ENCODE results near the gene FRMD1.

The FRMD1 gene

DNA sequence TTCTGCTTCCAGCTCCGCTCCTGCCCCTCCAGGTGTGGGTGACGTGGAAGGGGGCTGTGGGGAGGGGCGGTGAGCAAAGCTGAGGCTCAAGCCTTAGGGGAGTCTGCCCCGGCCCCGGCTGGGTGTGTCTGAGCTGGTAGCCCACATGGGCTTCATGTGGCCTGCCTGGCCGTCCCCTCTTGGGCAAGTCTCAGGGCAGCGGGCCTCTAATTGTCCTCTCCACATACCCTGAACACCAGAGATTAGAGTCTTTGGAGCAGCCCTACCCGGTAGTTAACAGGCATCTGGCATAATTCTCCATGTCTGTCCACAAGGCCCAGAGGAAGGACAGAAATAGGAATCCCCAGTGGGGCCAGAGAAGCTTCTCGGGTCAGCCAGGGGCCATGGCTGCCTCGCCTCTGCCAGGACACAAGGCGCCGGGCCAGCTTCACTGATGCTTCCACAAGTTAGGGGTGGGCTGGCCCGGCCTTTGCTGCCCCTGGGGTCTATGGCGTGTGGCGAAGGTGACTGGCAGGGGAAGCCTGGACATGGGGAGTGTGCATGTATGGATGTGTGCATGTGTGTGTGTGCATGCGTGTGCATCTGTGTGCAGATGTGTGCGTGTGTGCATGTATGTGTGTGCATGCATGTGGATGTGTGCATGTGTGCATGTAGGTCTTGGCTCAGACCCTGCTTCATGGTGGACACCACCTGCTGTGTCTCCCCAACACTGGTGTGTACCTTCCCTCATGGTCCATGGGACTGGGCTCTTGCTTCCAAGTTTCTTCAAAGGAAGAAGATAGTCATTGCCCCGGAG lies 24.0 kb downstream of the FRMD1 start:
- DNase-seq (ENCODE audit: low spot score) = no peak
- H3K9me3 Mint-ChIP-seq = no peaks in the 10 kb centered on the region
- H3K27ac Mint-ChIP-seq = no peak overlapping the region
- H3K36me3 Mint-ChIP-seq (ENCODE audit: low read depth) = no peaks in the 10 kb centered on the region
- no peaks in the 10 kb centered on the region for H3K27me3 Mint-ChIP-seq (ENCODE audit: low read depth)
- no peaks in the 10 kb centered on the region for H3K4me1 Mint-ChIP-seq (ENCODE audit: low read depth)
- H3K4me3 Mint-ChIP-seq = no peak overlapping the region

DNA sequence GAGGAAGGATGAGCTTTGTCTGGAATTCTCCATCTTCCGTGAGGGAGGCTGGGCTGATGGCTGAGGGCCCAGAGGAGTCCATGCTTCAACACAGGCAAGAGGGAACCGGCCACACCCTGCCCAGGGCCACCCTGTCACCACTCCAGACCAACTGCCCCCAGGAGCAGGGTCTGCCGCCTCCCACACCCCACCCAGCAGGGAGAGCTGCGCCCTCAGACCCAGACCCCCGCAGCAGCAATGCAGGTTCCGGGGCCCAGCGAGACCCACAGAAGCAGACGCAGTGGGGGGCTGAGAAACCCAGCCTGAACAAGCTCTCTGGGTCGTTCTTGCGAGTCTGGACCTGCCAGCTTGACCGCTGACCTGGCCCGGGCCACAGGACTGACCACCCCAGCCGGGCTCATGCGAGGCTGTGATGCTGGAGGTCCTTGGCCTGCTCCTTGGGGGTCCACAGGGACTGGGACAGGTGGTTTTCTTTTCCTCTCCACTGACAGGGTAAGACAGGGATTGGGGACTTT lies 25.0 kb downstream of the FRMD1 start:
- DNase-seq (ENCODE audit: low spot score) = no peak
- no peaks in the 10 kb centered on the region for H3K4me1 Mint-ChIP-seq (ENCODE audit: low read depth)
- no peak overlapping the region for H3K4me3 Mint-ChIP-seq
- no peaks in the 10 kb centered on the region for H3K9me3 Mint-ChIP-seq
- no peaks in the 10 kb centered on the region for H3K36me3 Mint-ChIP-seq (ENCODE audit: low read depth)
- H3K27me3 Mint-ChIP-seq (ENCODE audit: low read depth) = no peaks in the 10 kb centered on the region
- no peak overlapping the region for H3K27ac Mint-ChIP-seq

DNA sequence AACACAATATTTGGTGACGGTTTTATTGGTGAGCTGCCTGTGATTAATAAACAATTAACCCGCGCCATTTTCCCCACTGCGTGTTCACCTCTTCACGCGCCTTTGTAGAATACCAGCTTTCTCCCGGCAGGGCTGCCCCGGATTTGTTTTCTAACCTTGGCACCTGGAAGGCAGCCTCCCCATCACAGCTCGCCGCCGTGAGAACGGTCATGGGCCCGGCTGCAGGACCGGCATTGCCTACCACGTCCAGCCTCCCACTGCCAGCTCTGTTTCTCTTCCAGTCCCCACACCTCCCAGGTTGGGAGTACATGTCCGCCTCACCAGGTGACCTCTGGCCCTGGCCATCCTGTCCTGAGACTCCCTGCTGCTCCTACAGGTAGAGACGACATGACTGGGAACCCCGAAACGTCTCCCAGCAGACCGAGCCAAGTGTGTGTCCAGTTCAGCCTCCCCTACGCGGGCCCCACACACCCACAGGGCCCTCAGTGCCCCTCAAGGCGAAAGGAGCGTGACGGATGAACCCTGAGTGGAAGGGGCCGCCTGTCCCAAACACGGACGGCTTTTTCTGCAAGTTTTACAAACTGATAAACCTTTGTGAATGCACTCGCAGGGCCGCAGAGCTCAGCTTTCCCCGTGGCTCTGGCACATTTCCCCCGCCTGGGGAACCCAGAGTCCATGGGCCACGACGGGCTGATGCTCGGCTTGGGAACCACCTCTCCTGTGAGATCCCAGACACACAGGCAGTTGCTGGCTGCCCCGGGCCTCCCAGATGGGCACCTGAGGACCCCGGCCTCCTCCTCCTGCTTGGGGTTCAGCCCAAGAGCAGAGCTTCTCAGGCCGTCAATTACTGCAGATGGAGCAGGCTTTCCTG lies 25.7 kb downstream of the FRMD1 start:
- DNase-seq (ENCODE audit: low spot score) = no peak
- Mint-ChIP-seq H3K4me3 (no peak overlapping the region), H3K27me3 (ENCODE audit: low read depth) (no peaks in the 10 kb centered on the region), H3K36me3 (ENCODE audit: low read depth) (no peaks in the 10 kb centered on the region), H3K4me1 (ENCODE audit: low read depth) (no peaks in the 10 kb centered on the region), H3K9me3 (no peaks in the 10 kb centered on the region), H3K27ac (no peak overlapping the region)

DNA sequence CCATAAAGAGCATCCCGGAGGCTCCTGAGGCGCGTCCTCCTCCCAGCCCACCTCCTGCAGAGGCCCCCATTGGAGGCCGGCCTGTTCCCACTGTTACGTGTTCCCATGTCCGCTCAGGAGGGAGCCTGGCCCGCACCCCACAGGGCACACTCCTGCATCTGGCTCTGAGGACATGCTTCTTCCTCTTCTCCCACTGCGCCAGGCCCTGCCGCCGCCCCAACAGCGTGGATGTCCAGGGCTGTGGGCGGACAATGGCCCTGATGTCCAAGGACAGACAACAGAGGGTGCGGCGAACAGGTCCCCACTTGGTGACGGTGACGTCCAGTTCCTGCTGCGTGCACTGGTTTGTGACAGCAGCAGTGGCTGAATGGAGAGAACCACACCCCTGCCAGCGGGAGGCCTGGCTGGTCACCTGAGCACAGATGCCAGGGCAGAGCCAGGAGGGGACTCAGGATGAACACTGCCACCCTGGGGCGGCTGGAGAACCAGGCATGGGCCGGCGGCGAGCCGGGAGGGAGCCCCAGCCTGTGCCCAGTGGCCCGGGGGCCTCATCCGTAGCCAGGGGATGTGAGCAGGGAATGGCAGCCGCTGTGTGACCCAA lies 26.6 kb downstream of the FRMD1 start:
- Mint-ChIP-seq H3K27ac (no peak overlapping the region), H3K4me3 (no peak overlapping the region), H3K9me3 (no peaks in the 10 kb centered on the region), H3K36me3 (ENCODE audit: low read depth) (no peaks in the 10 kb centered on the region), H3K4me1 (ENCODE audit: low read depth) (no peaks in the 10 kb centered on the region), H3K27me3 (ENCODE audit: low read depth) (no peaks in the 10 kb centered on the region)
- no peak for DNase-seq (ENCODE audit: low spot score)

DNA sequence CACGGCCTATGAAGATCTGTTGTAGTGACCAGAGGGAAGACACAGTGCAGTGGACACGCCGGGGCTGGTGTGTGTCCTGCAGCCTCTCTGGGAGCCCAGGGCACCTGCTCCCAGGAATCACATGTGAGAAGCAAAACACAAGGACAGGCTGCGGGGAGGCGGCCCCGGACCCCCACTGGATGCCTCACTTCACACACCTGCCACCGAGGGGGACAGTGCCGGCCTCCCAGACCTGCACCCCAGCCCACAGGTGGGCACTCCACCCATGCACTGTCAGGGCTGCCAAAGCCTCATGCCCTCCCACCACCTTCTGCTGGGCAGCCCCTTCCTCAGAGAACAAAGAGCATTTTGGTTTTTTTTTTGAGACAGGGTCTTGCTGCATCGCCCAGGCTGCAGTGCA lies 27.4 kb downstream of the FRMD1 start:
- Mint-ChIP-seq H3K9me3 (no peaks in the 10 kb centered on the region), H3K4me3 (no peak overlapping the region), H3K4me1 (ENCODE audit: low read depth) (no peaks in the 10 kb centered on the region), H3K27me3 (ENCODE audit: low read depth) (no peaks in the 10 kb centered on the region), H3K27ac (no peak overlapping the region), H3K36me3 (ENCODE audit: low read depth) (no peaks in the 10 kb centered on the region)
- no peak for DNase-seq (ENCODE audit: low spot score)

DNA sequence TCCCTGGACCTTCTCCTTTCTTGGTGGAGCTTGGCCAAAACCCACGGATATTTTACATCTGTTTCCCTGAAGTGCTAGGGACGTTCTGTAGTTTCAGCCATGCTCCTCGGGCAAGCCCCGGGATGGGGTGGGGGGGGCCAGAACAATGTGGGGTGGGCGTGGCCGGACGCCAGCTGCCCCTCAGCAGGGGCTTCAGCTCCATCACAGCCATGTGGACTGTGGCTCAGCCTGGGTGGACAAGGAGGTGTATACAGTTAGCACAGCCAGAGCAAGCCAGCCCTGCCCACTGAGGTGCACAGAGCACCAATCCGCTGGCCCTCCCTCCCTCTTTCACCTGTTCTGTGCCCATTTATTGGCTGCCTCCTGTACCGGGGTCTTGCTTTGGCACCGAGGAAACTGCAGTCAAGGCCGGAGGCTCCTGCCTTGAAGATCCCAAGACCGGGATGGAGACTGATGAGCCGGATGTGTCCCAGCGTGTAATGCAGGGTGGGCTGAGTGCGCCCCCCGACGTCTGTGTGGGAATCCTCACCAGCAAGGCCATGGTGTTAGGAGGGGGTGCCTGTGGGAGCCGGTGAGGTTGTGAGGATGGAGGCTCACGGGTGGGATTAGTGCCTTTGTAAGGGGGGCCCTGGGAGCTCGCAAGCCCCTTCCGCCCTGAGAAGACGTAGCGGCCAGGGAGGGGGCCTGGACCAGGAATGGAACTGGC lies 28.0 kb downstream of the FRMD1 start:
- H3K4me1 Mint-ChIP-seq (ENCODE audit: low read depth) = no peaks in the 10 kb centered on the region

DNA sequence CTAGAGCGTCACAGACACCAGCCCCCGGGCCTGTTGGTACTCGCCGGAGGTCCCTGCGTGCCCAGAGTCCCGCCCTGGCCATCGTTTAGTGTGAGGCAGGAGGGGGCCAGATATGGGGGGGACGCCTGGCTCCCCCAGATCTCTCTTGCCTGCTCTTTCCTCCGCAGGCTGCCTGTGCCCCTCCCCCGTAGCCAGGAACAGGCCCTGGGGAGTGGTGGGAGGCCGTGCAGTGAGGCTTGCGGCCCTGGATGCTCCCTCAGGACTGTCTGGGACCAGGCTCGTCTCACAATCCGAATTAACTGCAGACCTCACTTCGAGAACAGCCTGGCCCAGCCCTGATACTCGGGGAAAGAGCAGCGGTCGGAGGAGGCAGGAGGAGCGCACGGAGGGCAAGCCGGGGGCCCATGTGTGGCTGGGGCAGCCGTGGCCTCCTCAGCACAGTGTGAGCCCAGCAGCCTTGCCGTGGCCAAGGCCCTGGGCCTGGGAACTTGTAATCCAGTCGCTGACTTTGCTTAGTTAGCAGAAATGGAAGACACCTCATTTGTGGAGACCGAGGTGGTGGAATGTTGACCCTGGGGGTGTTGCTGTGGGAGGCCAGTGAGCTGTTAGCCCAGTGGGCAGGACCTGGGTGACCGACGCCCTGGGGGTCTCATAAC lies 28.7 kb downstream of the FRMD1 start:
- Mint-ChIP-seq H3K9me3 (no peaks in the 10 kb centered on the region), H3K27me3 (ENCODE audit: low read depth) (no peaks in the 10 kb centered on the region), H3K36me3 (ENCODE audit: low read depth) (no peaks in the 10 kb centered on the region), H3K4me3 (no peak overlapping the region), H3K4me1 (ENCODE audit: low read depth) (no peaks in the 10 kb centered on the region), H3K27ac (no peak overlapping the region)
- DNase-seq (ENCODE audit: low spot score) = no peak

More for the DNA sequence above, 28.0 kb downstream of the FRMD1 start:
- Mint-ChIP-seq H3K9me3 (no peaks in the 10 kb centered on the region), H3K27me3 (ENCODE audit: low read depth) (no peaks in the 10 kb centered on the region), H3K27ac (no peak overlapping the region), H3K4me3 (no peak overlapping the region), H3K36me3 (ENCODE audit: low read depth) (no peaks in the 10 kb centered on the region)
- DNase-seq (ENCODE audit: low spot score) = no peak

DNA sequence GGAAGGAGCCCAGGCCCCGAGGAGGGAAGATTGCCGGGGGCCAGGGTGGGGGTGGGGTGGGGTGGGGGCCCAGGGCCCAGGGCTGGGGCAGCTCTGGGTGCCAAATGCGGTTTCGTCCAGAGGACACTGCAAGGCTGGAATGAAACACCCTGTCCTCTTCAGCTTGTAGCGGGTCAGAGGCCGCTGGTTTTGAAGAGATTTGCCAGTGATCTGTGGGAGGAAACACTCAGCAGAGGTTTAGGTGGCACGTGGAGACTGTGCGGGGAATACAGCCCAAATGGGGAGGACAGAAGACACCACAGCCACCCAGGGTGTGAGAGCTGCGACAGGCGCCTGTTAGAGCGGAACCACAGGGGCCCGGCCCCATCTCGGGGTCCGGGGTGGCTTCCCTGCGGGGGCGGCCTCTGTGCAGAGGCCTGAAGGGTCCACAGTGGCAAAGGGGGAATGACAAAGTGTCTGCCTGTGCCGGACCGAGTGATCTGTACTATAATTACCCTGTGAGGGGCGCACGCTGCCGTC lies 29.2 kb downstream of the FRMD1 start:
- Mint-ChIP-seq H3K4me1 (ENCODE audit: low read depth) (no peaks in the 10 kb centered on the region), H3K27me3 (ENCODE audit: low read depth) (no peaks in the 10 kb centered on the region), H3K9me3 (no peaks in the 10 kb centered on the region), H3K36me3 (ENCODE audit: low read depth) (no peaks in the 10 kb centered on the region), H3K4me3 (no peak overlapping the region), H3K27ac (no peak overlapping the region)
- no peak for DNase-seq (ENCODE audit: low spot score)

DNA sequence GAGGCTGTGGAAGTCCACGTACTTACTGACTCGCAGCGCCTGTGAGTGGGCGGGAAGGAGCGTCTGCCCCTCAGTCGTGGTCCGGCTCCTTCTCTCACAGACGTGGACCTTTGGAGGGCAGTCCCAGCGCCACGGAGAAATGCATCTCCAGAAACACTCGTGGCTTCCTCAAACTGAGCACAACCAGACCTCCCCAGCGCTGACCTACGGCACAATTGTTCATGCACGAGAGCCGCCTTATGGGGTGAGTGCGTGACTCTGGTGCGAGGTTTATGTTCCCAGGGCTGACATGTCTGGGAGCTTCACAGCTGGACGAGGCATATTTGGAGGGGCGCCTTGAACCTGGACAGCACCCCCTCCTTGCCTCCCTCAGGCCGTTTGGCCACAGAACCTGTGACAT lies 29.7 kb downstream of the FRMD1 start:
- no peak for DNase-seq (ENCODE audit: low spot score)
- no peaks in the 10 kb centered on the region for H3K4me1 Mint-ChIP-seq (ENCODE audit: low read depth)
- no peaks in the 10 kb centered on the region for H3K27me3 Mint-ChIP-seq (ENCODE audit: low read depth)
- no peak overlapping the region for H3K27ac Mint-ChIP-seq
- H3K4me3 Mint-ChIP-seq = no peak overlapping the region
- no peaks in the 10 kb centered on the region for H3K36me3 Mint-ChIP-seq (ENCODE audit: low read depth)
- no peaks in the 10 kb centered on the region for H3K9me3 Mint-ChIP-seq

DNA sequence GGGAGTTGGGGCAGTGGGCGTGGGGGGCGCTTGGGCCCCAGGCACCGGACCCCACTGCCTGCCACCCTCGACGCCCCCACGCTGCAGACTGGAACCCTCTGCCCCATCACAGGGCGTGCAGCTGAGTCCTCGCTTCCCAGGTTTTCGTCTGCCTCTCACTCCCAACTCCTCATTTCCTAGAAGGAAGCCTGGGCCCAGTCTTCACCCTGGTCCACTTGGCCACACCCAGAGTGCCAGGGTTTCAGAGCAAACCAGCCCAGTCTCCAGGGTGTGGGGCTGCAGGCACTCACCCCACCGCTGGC lies 30.3 kb downstream of the FRMD1 start:
- H3K4me1 Mint-ChIP-seq (ENCODE audit: low read depth) = no peaks in the 10 kb centered on the region
- no peaks in the 10 kb centered on the region for H3K27me3 Mint-ChIP-seq (ENCODE audit: low read depth)
- no peak overlapping the region for H3K4me3 Mint-ChIP-seq
- no peak for DNase-seq (ENCODE audit: low spot score)
- no peaks in the 10 kb centered on the region for H3K9me3 Mint-ChIP-seq
- H3K36me3 Mint-ChIP-seq (ENCODE audit: low read depth) = no peaks in the 10 kb centered on the region
- no peak overlapping the region for H3K27ac Mint-ChIP-seq

DNA sequence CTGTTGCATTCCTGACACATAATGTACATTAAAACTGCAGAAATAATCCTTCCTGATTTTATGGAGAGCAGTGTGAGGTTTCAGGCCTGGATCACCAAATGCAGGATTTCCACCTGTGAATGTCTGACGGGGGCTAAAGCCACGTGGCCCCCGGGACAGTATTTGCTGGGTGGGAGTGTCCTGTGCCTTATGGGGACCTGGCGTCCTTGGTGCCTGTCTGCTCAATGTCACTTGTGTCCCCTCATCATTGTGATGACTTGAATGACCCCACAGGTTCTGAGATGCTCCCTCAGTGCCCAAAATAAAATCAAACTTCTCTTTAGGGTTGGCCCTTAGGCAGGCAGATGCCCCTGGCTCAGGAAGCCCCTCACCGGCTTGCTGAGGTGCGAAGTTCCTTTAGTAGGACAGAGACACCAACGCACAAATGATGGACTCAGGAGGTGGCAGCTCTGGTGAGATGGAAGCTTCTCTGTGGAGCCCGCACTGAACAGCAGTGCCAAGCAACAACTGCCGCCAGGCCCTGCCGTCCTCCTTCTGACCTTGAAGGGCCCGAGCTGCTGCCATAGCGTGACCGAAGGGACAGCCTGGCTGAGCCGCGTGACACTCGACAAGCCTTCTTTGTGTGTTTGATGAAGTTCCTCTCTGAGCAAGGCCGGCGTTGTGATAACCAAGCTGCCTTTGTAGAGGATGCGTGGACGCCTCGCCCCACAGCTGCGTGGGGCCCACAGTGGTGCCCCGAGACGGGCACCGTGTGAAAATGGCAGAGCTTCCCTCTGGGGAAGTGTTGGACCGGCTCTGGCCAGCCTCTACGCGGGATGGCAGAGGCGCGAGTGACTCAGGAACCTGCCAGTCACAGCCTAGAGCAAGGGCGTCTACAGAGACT lies 30.9 kb downstream of the FRMD1 start:
- H3K9me3 Mint-ChIP-seq = no peaks in the 10 kb centered on the region
- no peaks in the 10 kb centered on the region for H3K36me3 Mint-ChIP-seq (ENCODE audit: low read depth)
- H3K4me3 Mint-ChIP-seq = no peak overlapping the region
- no peak overlapping the region for H3K27ac Mint-ChIP-seq
- H3K4me1 Mint-ChIP-seq (ENCODE audit: low read depth) = no peaks in the 10 kb centered on the region
- H3K27me3 Mint-ChIP-seq (ENCODE audit: low read depth) = no peaks in the 10 kb centered on the region
- no peak for DNase-seq (ENCODE audit: low spot score)

DNA sequence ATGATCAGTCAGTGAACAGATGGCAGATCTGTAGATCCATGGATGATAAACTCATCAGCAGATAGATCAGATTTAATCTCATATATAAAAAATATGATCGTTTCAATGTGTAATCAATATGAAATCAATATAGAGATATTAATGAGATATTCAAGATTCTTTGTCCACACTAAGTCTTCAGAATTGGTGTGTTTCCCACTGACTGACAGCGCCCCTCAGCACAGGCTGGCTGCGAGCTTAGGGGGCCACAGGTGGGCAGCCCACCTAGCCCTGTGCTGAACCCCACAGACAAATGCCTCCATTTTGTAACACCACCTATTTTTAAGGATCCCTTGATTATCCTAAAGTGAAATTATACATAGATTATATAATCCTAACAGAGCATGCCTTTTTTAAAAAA lies 32.3 kb downstream of the FRMD1 start:
- Mint-ChIP-seq H3K4me1 (ENCODE audit: low read depth) (no peaks in the 10 kb centered on the region), H3K27me3 (ENCODE audit: low read depth) (no peaks in the 10 kb centered on the region)

More for the DNA sequence above, 32.3 kb downstream of the FRMD1 start:
- no peaks in the 10 kb centered on the region for H3K36me3 Mint-ChIP-seq (ENCODE audit: low read depth)
- H3K27ac Mint-ChIP-seq = no peak overlapping the region
- H3K9me3 Mint-ChIP-seq = no peaks in the 10 kb centered on the region
- no peak overlapping the region for H3K4me3 Mint-ChIP-seq
- DNase-seq (ENCODE audit: low spot score) = no peak
